Mesenchymal stem cell (in vitro differentiated cells and primary cell): ENCODE results near the gene ZFYVE28.

Experiments used
- DNase-seq: peaks from one replicate; pipeline ENCODE4 v3.0.0-alpha.2; 2013
- H2AFZ ChIP-seq: one replicate; pipeline ENCODE4 v1.6.1; 2013; ENCODE audit warnings: low read depth, mild to moderate bottlenecking, control low read depth, inconsistent platforms, low read length, moderate library complexity
- H2AK5ac ChIP-seq: 2 replicates; pipeline ENCODE4 v1.6.1; 2013; ENCODE audit warnings: low read length, moderate library complexity, mild to moderate bottlenecking, inconsistent platforms; ENCODE audit not compliant: severe bottlenecking
- H2BK120ac ChIP-seq: one replicate; pipeline ENCODE4 v1.6.1; 2013; ENCODE audit warnings: low read depth, mild to moderate bottlenecking, inconsistent platforms, low read length, moderate library complexity
- H2BK12ac ChIP-seq, 2 experiments: one replicate each; pipeline ENCODE4 v1.6.1; 2013; ENCODE audit warnings: inconsistent platforms in 2 of 2, low read length in 2 of 2, mild to moderate bottlenecking in 2 of 2, moderate library complexity in 2 of 2, control low read depth in 1 of 2
- H2BK15ac ChIP-seq: one replicate; pipeline ENCODE4 v1.6.1; 2013; ENCODE audit warnings: mild to moderate bottlenecking, low read depth, inconsistent platforms; ENCODE audit not compliant: poor library complexity, severe bottlenecking
- H2BK5ac ChIP-seq: 2 replicates; pipeline ENCODE4 v1.6.1; 2013; ENCODE audit warnings: low read depth, mild to moderate bottlenecking, low read length, control low read depth, inconsistent platforms; ENCODE audit not compliant: poor library complexity, severe bottlenecking
- H3K14ac ChIP-seq, 2 experiments: one replicate each; pipeline ENCODE4 v1.6.1; 2013; ENCODE audit warnings: inconsistent platforms in 2 of 2, low read length in 2 of 2, control low read depth in 1 of 2, mild to moderate bottlenecking in 1 of 2, moderate library complexity in 1 of 2
- H3K18ac ChIP-seq, 2 experiments: one replicate each; pipeline ENCODE4 v1.6.1; 2013; ENCODE audit warnings: inconsistent platforms in 2 of 2, low read length in 2 of 2, control low read depth in 1 of 2, low read depth in 1 of 2, mild to moderate bottlenecking in 1 of 2
- H3K23ac ChIP-seq, 2 experiments: one replicate each; pipeline ENCODE4 v1.6.1; 2013; ENCODE audit warnings: inconsistent platforms in 2 of 2, low read length in 2 of 2, mild to moderate bottlenecking in 2 of 2, moderate library complexity in 2 of 2, control low read depth in 1 of 2
- H3K27ac ChIP-seq: 2 replicates; pipeline ENCODE4 v1.5.1; 2013; ENCODE audit warnings: mild to moderate bottlenecking, moderate library complexity, low read length, control low read depth, inconsistent platforms; ENCODE audit not compliant: poor library complexity, severe bottlenecking
- H3K27me3 ChIP-seq, 2 experiments: 2 replicates each; pipeline versions ENCODE4 v1.6.1 to v1.7.0; 2013; ENCODE audit warnings: low read length in 2 of 2, mild to moderate bottlenecking in 2 of 2, moderate library complexity in 2 of 2, control low read depth in 1 of 2, inconsistent platforms in 1 of 2; ENCODE audit not compliant: control insufficient read depth in 1 of 2, insufficient read depth in 1 of 2
- H3K36me3 ChIP-seq, 2 experiments: 2 replicates each; pipeline versions ENCODE4 v1.6.1 to v1.7.0; 2013; ENCODE audit warnings: low read length in 2 of 2, control low read depth in 1 of 2, inconsistent platforms in 1 of 2, low read depth in 1 of 2, mild to moderate bottlenecking in 1 of 2; ENCODE audit not compliant: insufficient read depth in 2 of 2, control insufficient read depth in 1 of 2
- H3K4ac ChIP-seq, 2 experiments: one replicate each; pipeline ENCODE4 v1.6.1; 2013; ENCODE audit warnings: inconsistent platforms in 2 of 2, low read length in 2 of 2, mild to moderate bottlenecking in 2 of 2, moderate library complexity in 2 of 2, control low read depth in 1 of 2, low read depth in 1 of 2
- H3K4me1 ChIP-seq: 2 replicates; pipeline ENCODE4 v1.6.1; 2013; ENCODE audit warnings: low read depth, low read length, control low read depth; ENCODE audit not compliant: control insufficient read depth, insufficient read depth
- H3K4me2 ChIP-seq: 2 replicates; pipeline ENCODE4 v1.6.1; 2013; ENCODE audit warnings: low read length, mild to moderate bottlenecking, inconsistent platforms; ENCODE audit not compliant: poor library complexity, severe bottlenecking
- H3K4me3 ChIP-seq, 2 experiments: 2 replicates each; pipeline versions ENCODE4 v1.5.1 to v1.7.0; 2013; ENCODE audit warnings: low read length in 2 of 2, mild to moderate bottlenecking in 2 of 2, control low read depth in 1 of 2, low read depth in 1 of 2; ENCODE audit not compliant: insufficient read depth in 1 of 2
- H3K79me1 ChIP-seq: replicated peaks from 2 replicates; pipeline ENCODE4 v1.6.1; 2013; ENCODE audit warnings: mild to moderate bottlenecking, control low read depth, low read length, inconsistent platforms; ENCODE audit not compliant: poor library complexity, severe bottlenecking
- H3K9ac ChIP-seq: 2 replicates; pipeline ENCODE4 v1.7.0; 2013; ENCODE audit warnings: mild to moderate bottlenecking, low read length, moderate library complexity
- H3K9me3 ChIP-seq: 2 replicates; pipeline ENCODE4 v1.7.0; 2013; ENCODE audit warnings: mild to moderate bottlenecking, low read length; ENCODE audit not compliant: control insufficient read depth
- H4K8ac ChIP-seq: one replicate; pipeline ENCODE4 v1.6.1; 2013; ENCODE audit warnings: inconsistent platforms, mild to moderate bottlenecking, low read length, moderate library complexity
- H4K91ac ChIP-seq: one replicate; pipeline ENCODE4 v1.6.1; 2013; ENCODE audit warnings: mild to moderate bottlenecking, low read length, inconsistent platforms
- WGBS: methylation state at CpG from one replicate; pipeline ENCODE4 v1.1.7; 2013; ENCODE audit warnings: mixed read lengths; 5-methylcytosine and 5-hydroxymethylcytosine counted together

Gene ZFYVE28

GRCh38 chr4:2451036-2451520 is 32.6 kb upstream of the ZFYVE28 start:
- no peak for DNase-seq
- Histone ChIP-seq H3K4me2 (no peak overlapping the region), H3K18ac (no peak overlapping the region), H3K9ac (no peak overlapping the region), H4K91ac (no peak overlapping the region), H2BK5ac (no peak overlapping the region), H4K8ac (no peak overlapping the region), H3K14ac (no peak overlapping the region), H2AK5ac (no peak overlapping the region), H3K4ac (no peak overlapping the region), H3K79me1 (no peaks in the 10 kb centered on the region), H3K27me3 (peaks cover 23 to 39% of the 10 kb centered on the region in 2 experiments), H2BK120ac (no peak overlapping the region), H2AFZ (no peak overlapping the region), H2BK12ac (no peak overlapping the region), H3K27ac (no peak overlapping the region), H3K36me3 (no peaks in the 10 kb centered on the region), H3K4me1 (no peaks in the 10 kb centered on the region), H2BK15ac (no peak overlapping the region), H3K23ac (no peak overlapping the region), H3K4me3 (no peak overlapping the region), H3K9me3 (no peaks in the 10 kb centered on the region)
- 80% methylated on average over 5 of the region's 10 CpGs for WGBS

GRCh38 chr4:2450394-2451035 is 32.1 kb upstream of the ZFYVE28 start:
- Histone ChIP-seq H3K27me3 (peaks cover 23 to 39% of the 10 kb centered on the region in 2 experiments), H3K4me2 (no peak overlapping the region), H4K8ac (no peak overlapping the region), H2AK5ac (no peak overlapping the region), H3K4me3 (no peak overlapping the region), H2BK120ac (no peak overlapping the region), H2BK5ac (no peak overlapping the region), H3K9me3 (no peaks in the 10 kb centered on the region), H3K79me1 (no peaks in the 10 kb centered on the region), H3K9ac (no peak overlapping the region), H3K36me3 (no peaks in the 10 kb centered on the region), H3K14ac (no peak overlapping the region), H4K91ac (no peak overlapping the region), H3K4ac (no peak overlapping the region), H2BK15ac (no peak overlapping the region), H3K27ac (no peak overlapping the region), H2BK12ac (no peak overlapping the region), H2AFZ (no peak overlapping the region), H3K4me1 (no peaks in the 10 kb centered on the region), H3K23ac (no peak overlapping the region), H3K18ac (no peak overlapping the region)
- WGBS: 84% methylated on average over 16 of the region's 16 CpGs
- DNase-seq: no peak

- no peak for DNase-seq
- 88% methylated on average over 27 of the region's 27 CpGs for WGBS
- H4K8ac ChIP-seq: no peak overlapping the region
- no peak overlapping the region for H2BK12ac ChIP-seq
- H4K91ac ChIP-seq: no peak overlapping the region
- H3K4ac ChIP-seq: no peak overlapping the region
- H3K27ac ChIP-seq: no peak overlapping the region
- H3K23ac ChIP-seq: no peak overlapping the region
- no peaks in the 10 kb centered on the region for H3K79me1 ChIP-seq
- H3K14ac ChIP-seq: no peak overlapping the region
- H3K9me3 ChIP-seq: no peaks in the 10 kb centered on the region
- H3K9ac ChIP-seq: no peak overlapping the region
- H3K4me2 ChIP-seq: no peak overlapping the region
- no peak overlapping the region for H2AK5ac ChIP-seq
- H3K4me3 ChIP-seq: no peak overlapping the region
- H2BK15ac ChIP-seq: no peak overlapping the region
- H2BK120ac ChIP-seq: no peak overlapping the region
- no peak overlapping the region for H2AFZ ChIP-seq
- no peak overlapping the region for H3K18ac ChIP-seq
- H3K4me1 ChIP-seq: no peaks in the 10 kb centered on the region
- H2BK5ac ChIP-seq: no peak overlapping the region
- H3K27me3 ChIP-seq: peaks cover 23 to 43% of the 10 kb centered on the region in 2 experiments
- H3K36me3 ChIP-seq: no peaks in the 10 kb centered on the region
Observed at GRCh38 chr4:2449511-2450392, 31.3 kb upstream of the ZFYVE28 start.

GRCh38 chr4:2449051-2449450 is 30.6 kb upstream of the ZFYVE28 start:
- Histone ChIP-seq H2BK120ac (no peak overlapping the region), H3K4me2 (no peak overlapping the region), H3K27ac (no peak overlapping the region), H2AK5ac (no peak overlapping the region), H3K4ac (no peak overlapping the region), H3K4me3 (no peak overlapping the region), H3K27me3 (peaks cover 23 to 46% of the 10 kb centered on the region in 2 experiments), H3K79me1 (no peaks in the 10 kb centered on the region), H3K18ac (no peak overlapping the region), H2AFZ (no peak overlapping the region), H3K23ac (no peak overlapping the region), H3K4me1 (no peaks in the 10 kb centered on the region), H2BK5ac (no peak overlapping the region), H2BK12ac (no peak overlapping the region), H3K14ac (no peak overlapping the region), H3K36me3 (no peaks in the 10 kb centered on the region), H3K9me3 (no peaks in the 10 kb centered on the region), H3K9ac (no peak overlapping the region), H4K8ac (no peak overlapping the region), H4K91ac (no peak overlapping the region), H2BK15ac (no peak overlapping the region)
- DNase-seq: no peak
- 92% methylated on average over 11 of the region's 11 CpGs for WGBS
